Breast epithelium (tissue), 4 donors: ENCODE data around the gene HSD3B7. TPM values are rescaled to one million over a fixed set of nuclear protein-coding genes. Genes with fewer than 3 reads are reported as not detected.

ENCODE experiments used
- DNase-seq, 2 donors: peaks; one replicate each; pipeline ENCODE4 v3.0.0-alpha.2; 2019; ENCODE audit warnings: low spot score in 2 of 2
- H3K27ac ChIP-seq, 2 donors: fragments of 200-600 bp; sonication (generic) in 1 of 2; one replicate each; pipeline ENCODE4 v1.5.1; 2016 to 2019; ENCODE audit warnings: mild to moderate bottlenecking in 1 of 2
- H3K27me3 ChIP-seq, 2 donors: fragments of 200-600 bp; sonication (generic) in 1 of 2; one replicate each; pipeline versions ENCODE4 v1.5.1 to v1.6.0; 2017 to 2019; ENCODE audit warnings: control low read depth in 1 of 2, mild to moderate bottlenecking in 1 of 2
- H3K36me3 ChIP-seq: fragments of 200-600 bp; one replicate; pipeline ENCODE4 v1.5.1; 2019
- H3K4me1 ChIP-seq, 2 donors: fragments of 200-600 bp; sonication (generic); one replicate each; pipeline ENCODE4 v1.5.1; 2016 to 2019; ENCODE audit warnings: control low read depth in 1 of 2
- H3K4me3 ChIP-seq, 3 donors: fragments of 200-600 bp; sonication (generic); 1 replicate in 2 of 3; 2 replicates in 1 of 3; pipeline ENCODE4 v1.5.1; 2016 to 2019; ENCODE audit warnings: mild to moderate bottlenecking in 3 of 3, moderate library complexity in 2 of 3
- H3K9me3 ChIP-seq, 2 donors: fragments of 200-600 bp; sonication (generic) in 1 of 2; one replicate each; pipeline ENCODE4 v1.5.1; 2016 to 2019; ENCODE audit warnings: control low read depth in 1 of 2
- CTCF ChIP-seq, 3 donors: fragments of 450-650 bp; IDR thresholded peaks; one replicate each; pipeline ENCODE4 v1.5.1; 2016 to 2017; ENCODE audit warnings: antibody characterized with exemption in 3 of 3, mild to moderate bottlenecking in 3 of 3, moderate library complexity in 3 of 3
- POLR2A ChIP-seq: fragments of 450-650 bp; IDR thresholded peaks from one replicate; pipeline ENCODE4 v1.6.1; 2016; ENCODE audit warnings: antibody characterized with exemption, mild to moderate bottlenecking, moderate library complexity
- POLR2AphosphoS5 ChIP-seq, 3 donors: sonication (generic); formaldehyde crosslinking; IDR thresholded peaks; one replicate each; pipeline ENCODE4 v1.6.1; 2017; ENCODE audit warnings: antibody characterized with exemption in 3 of 3
- intact Hi-C: fragments of 100-400 bp; cut with DNase I; formaldehyde crosslinking; loops from one replicate; pipeline ENCODE4 v1.15.1; 2023; ENCODE audit warnings: low total_unique reads
- total RNA-seq, 3 donors: library from RNA; depleted of rRNA; stranded (reverse); fragments of >200 nt; gene quantifications; one replicate each; pipeline ENCODE4 v1.1.0, GENCODE V29; 2016

Gene HSD3B7
- total RNA-seq, 3 donors from 2014 or later: 12.1 to 27.8 (median 26.9) TPM

- TF ChIP-seq POLR2AphosphoS5 (IDR thresholded peaks at IDR 0.05): no peak
- Histone ChIP-seq H3K4me3 (no peak overlapping the region), H3K9me3 (no peaks in the 10 kb centered on the region), H3K27me3 (no peaks in the 10 kb centered on the region), H3K4me1 (peaks cover 8 to 14% of the 10 kb centered on the region in 2 donors), H3K27ac (peak overlapping the region; percentile 21 to 29), H3K36me3 (no peaks in the 10 kb centered on the region)
- DNase-seq: no peak
- intact Hi-C loops: no loop called here
Measured at GRCh38 chr16:30953111-30953510, 31.9 kb upstream of the HSD3B7 start.

GRCh38 chr16:30953511-30954124 lies 31.4 kb upstream of the HSD3B7 start:
- Histone ChIP-seq H3K9me3 (no peaks in the 10 kb centered on the region), H3K36me3 (no peaks in the 10 kb centered on the region), H3K4me1 (peaks cover 8 to 16% of the 10 kb centered on the region in 2 donors), H3K4me3 (no peak overlapping the region), H3K27me3 (no peaks in the 10 kb centered on the region), H3K27ac (peak overlapping the region; percentile 21 to 29)
- no peak for TF ChIP-seq POLR2AphosphoS5 (IDR thresholded peaks at IDR 0.05)
- no peak for TF ChIP-seq POLR2A
- TF ChIP-seq CTCF (IDR thresholded peaks at IDR 0.05): peak; percentile 18 to 28 (median 26)
- no peak for DNase-seq
- intact Hi-C loops: no loop called here

GRCh38 chr16:30954993-30955392 lies 30.0 kb upstream of the HSD3B7 start:
- intact Hi-C loops: no loop called here
- DNase-seq: no peak
- Histone ChIP-seq H3K4me1 (peaks cover 7 to 21% of the 10 kb centered on the region in 2 donors), H3K9me3 (no peaks in the 10 kb centered on the region), H3K27me3 (no peaks in the 10 kb centered on the region), H3K36me3 (no peaks in the 10 kb centered on the region), H3K27ac (no peak overlapping the region), H3K4me3 (no peak overlapping the region)
- TF ChIP-seq CTCF (IDR thresholded peaks at IDR 0.05): no peak

- Histone ChIP-seq H3K27ac (peak overlapping the region; percentile 97 to 98), H3K9me3 (no peaks in the 10 kb centered on the region), H3K4me1 (peaks cover 0 to 7% of the 10 kb centered on the region in 2 donors), H3K27me3 (no peaks in the 10 kb centered on the region), H3K4me3 (peak overlapping the region; percentile 68 to 84 (median 83)), H3K36me3 (no peaks in the 10 kb centered on the region)
- peak; percentile 9 for TF ChIP-seq POLR2A
- no peak for TF ChIP-seq CTCF (IDR thresholded peaks at IDR 0.05)
- peak; percentile 57 to 81 for DNase-seq
- intact Hi-C loops: no loop called here
Measured at GRCh38 chr16:30956601-30957455, 28.2 kb upstream of the HSD3B7 start.

GRCh38 chr16:30957456-30958174 lies 27.4 kb upstream of the HSD3B7 start, which contains the start of gene SETD1A:
TSS of gene SETD1A (plus strand) at chr16:30957754. CDS start at chr16:30958732, 978 bp downstream.
- Histone ChIP-seq H3K27ac (peak within 1 kb of the TSS; percentile 97 to 98), H3K36me3 (no peaks in the 10 kb centered on the region), H3K4me1 (peaks cover 0 to 7% of the 10 kb centered on the region in 2 donors), H3K27me3 (no peaks in the 10 kb centered on the region), H3K4me3 (peak within 1 kb of the TSS; percentile 68 to 84 (median 83)), H3K9me3 (no peaks in the 10 kb centered on the region)
- DNase-seq: peak; percentile 95 to 98
- intact Hi-C loops: no loop called here
- TF ChIP-seq POLR2A (no peak), POLR2AphosphoS5 (IDR thresholded peaks at IDR 0.05) (peak; percentile 66 to 85 (median 80)), CTCF (IDR thresholded peaks at IDR 0.05) (peak in 2 of 3 donors; percentile 25 to 49)
